GM10847 (cell line): ENCODE results near the gene APOC1.

Experiments
- POLR2A ChIP-seq: IDR thresholded peaks from 2 replicates; pipeline ENCODE4 v1.6.1; 2011; ENCODE audit not compliant: insufficient read length; ENCODE audit errors: extremely low read depth

Gene APOC1

DNA sequence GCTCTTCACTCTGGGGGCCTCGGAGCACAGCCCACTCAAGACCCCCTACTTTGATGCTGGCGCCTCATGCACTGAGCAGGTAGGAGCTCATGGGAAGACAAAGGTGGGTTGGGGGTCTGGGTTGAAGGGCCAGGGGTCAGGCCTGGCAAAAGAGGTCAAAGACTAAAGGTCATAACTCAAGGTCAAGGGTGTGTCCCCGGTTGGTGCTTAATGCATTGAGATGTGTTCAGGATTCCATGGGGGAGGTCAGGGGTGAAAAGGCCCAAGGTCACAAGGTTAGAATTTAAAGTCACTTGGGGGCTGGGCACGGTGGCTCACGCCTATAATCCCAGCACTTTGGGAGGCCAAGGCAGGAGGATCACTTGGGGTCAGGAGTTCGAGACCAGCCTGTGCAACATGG lies 28.3 kb upstream of the APOC1 start:
- TF ChIP-seq POLR2A: no peak

DNA sequence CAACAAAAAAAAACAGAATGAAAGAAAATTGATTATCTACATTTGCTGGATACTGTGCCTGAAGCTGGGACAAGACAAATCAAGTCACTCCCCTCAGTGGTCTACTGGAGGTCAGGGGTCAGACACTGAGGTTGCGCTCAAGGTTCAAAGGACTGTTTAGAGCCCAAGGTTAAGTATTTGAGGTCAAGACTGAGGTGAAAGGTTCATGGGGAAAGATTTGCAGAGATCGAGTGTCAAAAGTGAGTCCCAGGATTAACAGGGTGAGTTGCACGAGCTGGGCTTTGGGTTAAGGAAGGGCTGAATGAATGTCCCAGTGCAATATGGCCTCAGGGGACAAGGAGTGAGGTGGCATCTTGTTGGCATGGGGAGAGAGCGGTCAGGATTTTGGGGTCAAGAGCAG lies 26.8 kb upstream of the APOC1 start:
- TF ChIP-seq POLR2A: no peak

DNA sequence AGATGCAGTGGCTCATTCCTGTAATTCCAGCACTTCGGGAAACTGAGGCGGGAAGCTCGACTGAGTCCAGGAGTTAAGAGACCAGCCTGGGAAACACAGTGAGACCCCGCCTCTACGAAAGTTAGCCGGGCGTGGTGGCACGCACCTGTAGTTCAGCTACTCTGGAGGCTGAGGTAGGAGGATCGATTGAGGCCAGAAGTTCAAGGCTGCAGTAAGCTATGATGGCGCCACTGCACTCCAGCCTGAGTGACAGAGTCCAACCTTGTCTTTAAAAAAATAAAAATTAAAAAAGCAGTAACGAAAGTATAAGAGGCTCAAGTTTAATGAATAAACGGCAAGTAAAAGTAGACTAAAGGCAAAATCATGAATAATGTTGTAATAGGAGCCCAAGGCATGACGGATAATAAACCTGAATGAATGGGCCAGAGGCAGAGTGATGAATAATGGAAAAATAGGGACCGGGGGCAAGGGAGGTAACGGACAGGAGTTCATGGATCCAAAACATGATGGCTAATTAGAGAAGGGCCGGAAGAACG lies 24.5 kb upstream of the APOC1 start:
- TF ChIP-seq POLR2A: no peak

DNA sequence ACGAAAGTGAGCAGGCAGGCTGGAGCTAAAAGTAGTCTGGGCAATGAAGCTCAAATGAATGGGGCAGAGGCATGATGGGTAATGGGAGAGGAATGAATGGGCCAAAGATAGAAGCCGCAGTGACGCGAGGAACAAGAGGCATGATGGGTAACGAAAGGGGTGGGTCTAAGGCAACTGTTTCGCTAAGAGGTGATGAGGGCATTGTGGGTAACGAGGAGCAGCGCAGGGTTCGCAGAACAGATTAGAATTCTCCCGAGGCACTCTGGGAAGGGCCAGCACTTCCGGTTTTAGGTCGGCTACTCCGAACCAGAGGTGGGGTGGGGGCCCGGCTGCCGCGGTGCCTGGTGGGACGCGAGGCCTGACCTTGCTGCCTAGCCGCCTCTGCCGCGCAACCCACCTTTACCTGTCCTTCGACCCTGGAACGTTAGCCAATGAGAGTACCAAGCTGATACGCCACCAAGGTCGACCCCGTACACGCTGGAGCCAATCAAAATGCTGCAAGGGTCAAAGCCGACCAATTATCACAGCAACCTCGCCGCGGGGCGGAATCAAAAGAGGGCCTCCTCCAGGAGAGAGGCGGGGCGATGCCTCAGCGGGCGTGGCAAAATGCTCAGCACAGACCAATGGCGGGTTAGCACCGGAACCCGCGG lies 23.9 kb upstream of the APOC1 start:
- TF ChIP-seq POLR2A: peak; percentile 38

DNA sequence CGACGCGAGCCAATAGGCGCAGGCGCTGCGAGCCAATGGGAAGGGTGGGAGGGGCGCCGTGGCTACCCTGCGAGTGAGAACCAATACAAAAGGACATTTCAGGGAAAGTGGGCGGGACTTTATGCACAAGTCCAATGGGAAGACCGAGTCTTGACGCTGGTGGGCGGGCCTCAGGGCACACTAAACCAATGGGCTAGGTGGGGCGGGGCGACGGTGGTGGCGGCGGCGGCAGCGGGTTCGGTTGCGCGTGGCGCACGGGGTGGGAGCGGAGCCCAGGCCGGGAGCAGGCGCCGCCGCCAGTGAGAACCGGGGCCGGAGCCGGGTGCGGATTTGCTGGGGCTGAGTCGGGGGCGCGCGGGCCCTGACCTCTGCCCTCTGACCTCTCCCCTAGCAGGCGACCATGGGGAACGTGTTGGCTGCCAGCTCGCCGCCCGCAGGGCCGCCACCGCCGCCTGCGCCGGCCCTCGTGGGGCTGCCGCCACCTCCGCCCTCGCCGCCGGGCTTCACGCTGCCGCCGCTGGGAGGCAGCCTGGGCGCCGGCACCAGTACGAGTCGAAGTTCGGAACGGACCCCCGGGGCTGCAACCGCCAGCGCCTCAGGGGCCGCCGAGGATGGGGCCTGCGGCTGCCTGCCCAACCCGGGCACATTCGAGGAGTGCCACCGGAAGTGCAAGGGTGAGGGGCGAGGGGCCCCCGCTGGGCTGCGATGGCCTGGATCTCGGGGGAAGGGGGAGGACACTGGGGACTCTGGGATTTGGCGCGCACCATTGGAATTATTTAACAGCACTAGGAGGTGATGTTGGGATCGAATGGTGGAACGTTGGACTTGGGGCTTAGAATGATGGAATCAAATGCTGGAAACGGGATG lies 23.2 kb upstream of the APOC1 start, which contains the start of gene TOMM40:
Gene TOMM40 (plus strand): TSS at position 239 of the 867 bp plus-strand sequence. CDS start 162 bp downstream, at position 401.
- peak; percentile 47 for TF ChIP-seq POLR2A

DNA sequence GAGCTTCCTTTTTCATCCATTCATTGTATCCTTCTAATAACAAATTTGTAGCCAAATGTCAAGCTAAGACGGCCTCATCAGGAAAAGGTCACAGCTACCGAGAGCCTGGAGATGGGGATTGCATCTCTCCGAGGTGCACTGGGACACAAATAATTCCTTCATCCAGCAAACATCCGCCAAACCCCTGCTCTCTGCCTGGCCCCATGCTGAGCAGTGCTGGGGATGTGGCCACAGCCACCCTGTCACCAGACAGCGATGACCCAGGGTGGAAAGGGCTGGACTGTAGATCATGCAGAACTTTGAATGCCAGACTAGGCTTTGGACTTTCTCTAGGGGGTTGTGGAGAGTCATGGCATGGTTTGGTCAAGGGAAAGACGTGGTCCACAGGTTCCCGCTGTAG lies 21.5 kb upstream of the APOC1 start:
- no peak for TF ChIP-seq POLR2A

DNA sequence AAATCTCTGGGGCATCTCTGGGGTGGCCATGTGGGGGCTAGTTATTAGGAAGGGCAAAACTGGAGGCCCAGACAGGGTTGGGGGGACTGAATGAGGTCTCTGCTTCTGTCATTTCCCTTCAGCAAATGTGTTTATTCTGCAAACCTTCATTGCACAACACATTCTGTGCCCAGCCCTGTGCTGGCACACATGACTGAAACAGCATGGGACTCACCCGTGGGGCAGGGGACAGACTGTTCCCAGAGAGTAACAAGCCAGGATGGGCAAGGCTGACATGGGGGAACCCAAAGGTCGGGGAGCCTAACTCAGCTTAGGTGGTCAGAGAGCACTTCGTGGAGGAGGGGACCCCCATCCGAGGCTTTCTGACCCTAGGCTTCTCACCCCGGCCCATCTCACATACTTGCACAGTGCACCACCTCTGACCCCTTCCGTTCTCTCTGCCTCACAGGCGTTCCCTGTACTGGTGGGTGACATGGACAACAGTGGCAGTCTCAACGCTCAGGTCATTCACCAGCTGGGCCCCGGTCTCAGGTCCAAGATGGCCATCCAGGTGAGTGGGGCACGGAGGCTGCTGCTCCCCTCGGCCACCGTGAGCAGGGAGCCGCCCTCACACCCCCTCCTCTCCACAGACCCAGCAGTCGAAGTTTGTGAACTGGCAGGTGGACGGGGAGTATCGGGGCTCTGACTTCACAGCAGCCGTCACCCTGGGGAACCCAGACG lies 20.9 kb upstream of the APOC1 start:
- TF ChIP-seq POLR2A: no peak

DNA sequence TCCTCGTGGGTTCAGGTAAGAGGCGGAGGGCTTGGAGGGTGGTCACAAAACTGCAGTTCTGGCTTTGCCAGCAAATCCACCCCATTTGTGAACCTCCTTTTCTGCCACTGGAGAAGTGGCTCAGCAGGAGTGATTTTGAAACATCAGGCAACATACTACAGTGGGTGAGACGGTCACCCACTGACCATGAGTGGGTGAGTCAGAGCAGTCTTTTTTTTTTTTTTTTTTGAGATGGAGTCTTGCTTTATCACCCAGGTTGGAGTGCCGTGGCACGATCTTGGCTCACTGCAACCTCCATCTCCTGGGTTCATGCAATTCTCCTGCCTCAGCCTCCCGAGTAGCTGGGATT lies 20.4 kb upstream of the APOC1 start:
- no peak for TF ChIP-seq POLR2A

DNA sequence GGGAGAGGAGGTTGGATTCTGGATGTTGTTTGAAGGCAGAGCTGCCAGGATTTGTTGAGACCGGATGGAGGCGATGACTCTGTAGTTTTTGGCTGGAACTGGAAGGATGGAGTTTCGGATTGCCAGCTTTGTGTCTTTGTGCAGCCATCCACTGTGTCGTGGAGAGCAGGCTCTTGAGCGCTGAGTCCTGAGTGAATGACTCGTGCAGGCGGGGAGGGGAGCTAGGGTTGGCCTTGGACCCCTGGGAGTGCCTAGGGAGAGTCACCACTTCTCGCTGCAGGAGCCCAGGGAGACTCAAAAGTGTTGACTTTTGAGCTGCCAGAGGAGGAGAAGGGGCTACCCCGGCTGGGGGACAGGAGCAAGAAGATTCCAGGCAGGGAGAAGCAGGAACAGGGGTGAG lies 19.5 kb upstream of the APOC1 start:
- TF ChIP-seq POLR2A: no peak

DNA sequence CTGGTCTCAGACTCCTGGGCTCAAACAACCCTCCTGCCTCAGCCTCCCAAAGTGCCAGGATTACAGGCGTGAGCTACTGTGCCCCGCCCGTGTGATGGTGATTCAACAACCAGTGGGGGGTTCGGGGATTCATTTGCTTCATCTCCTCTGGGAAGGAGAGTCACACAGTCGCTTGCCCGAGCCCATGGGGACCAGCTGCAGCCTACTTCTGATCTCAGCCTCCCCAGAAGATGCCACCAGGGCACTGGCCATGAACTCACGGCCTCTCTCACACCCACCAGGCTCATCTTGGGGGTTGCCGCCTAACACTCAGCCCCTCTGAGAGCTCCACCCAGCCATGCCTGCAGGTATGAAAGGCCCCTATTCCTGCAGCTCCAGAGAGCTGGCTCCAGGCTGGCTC lies 16.6 kb upstream of the APOC1 start:
- TF ChIP-seq POLR2A: no peak

DNA sequence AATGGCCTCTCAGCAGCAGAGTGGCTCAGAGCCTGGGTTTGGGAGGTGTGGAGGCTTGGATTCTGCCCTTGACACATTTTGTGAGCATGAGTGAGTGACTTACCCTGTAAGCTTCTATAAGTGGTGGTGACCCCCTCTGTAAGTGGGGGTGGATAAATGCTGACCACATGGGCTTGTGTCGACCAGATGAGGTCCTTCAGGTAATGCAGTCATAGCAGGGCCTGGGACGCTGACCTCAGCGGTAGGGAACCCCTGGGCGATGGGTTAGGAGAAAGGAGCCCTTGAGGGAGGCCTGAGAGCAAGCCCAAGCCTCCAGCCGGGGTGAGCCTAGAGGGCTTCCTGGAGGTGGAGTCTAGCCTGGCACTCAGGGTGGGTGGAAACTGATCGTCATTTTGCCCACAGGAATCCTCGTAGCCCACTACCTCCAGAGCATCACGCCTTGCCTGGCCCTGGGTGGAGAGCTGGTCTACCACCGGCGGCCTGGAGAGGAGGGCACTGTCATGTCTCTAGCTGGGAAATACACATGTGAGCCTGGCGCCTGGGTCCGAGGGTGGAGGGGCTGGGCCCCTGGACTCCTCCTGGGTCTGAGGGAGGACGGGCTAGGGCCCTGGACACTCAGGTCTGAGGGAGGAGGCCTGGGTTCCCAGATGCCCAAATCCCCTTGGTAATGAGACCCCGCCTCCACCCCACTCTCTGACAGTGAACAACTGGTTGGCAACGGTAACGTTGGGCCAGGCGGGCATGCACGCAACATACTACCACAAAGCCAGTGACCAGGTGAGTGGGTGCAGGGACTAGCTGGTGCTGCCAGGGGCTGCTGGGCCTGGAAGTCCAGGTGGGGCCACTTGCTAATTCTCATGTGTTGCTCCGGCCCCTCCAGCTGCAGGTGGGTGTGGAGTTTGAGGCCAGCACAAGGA lies 13.8 kb upstream of the APOC1 start:
- no peak for TF ChIP-seq POLR2A

DNA sequence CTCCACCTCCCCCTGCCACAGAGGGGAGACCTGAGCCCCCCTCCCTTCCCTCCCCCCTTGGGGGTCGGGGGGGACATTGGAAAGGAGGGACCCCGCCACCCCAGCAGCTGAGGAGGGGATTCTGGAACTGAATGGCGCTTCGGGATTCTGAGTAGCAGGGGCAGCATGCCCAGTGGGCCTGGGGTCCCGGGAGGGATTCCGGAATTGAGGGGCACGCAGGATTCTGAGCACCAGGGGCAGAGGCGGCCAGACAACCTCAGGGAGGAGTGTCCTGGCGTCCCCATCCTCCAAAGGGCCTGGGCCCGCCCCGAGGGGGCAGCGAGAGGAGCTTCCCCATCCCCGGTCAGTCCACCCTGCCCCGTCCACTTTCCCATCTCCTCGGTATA lies 11.2 kb upstream of the APOC1 start:
- no peak for TF ChIP-seq POLR2A

DNA sequence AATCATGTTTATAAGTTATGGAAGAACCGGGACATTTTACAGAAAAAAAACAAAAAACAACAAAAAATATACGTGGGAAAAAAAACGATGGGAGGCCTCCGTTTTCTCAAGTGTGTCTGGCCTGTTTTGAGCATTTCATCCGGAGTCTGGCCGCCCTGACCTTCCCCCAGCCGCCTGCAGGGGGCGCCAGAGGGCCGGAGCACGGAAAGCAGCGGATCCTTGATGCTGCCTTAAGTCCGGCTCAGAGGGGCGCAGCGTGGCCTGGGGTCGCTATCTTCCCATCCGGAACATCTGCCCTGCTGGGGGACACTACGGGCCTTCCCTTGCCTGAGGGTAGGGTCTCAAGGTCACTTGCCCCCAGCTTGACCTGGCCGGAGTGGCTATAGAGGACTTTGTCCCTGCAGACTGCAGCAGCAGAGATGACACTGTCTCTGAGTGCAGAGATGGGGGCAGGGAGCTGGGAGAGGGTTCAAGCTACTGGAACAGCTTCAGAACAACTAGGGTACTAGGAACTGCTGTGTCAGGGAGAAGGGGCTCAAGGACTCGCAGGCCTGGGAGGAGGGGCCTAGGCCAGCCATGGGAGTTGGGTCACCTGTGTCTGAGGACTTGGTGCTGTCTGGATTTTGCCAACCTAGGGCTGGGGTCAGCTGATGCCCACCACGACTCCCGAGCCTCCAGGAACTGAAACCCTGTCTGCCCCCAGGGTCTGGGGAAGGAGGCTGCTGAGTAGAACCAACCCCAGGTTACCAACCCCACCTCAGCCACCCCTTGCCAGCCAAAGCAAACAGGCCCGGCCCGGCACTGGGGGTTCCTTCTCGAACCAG lies 10.6 kb upstream of the APOC1 start:
- no peak for TF ChIP-seq POLR2A
